ENCODE data around the gene UPK3BL1.
"Not testable (repeated sequence)": the region's sequence is repeated elsewhere in the genome, so short reads cannot be mapped to it uniquely, and the experiment has no call there.

GRCh38 chr7:102636956-102637355, 5.6 kb downstream of the UPK3BL1 start:
- TF ChIP-seq CTCF (IDR thresholded peaks at IDR 0.05); ZFX (IDR thresholded peaks at IDR 0.05; ENCODE audit: borderline replicate concordance): not testable (repeated sequence)
